Measurements from ENCODE around the gene COX6A1. TPM values are rescaled to one million over a fixed set of nuclear protein-coding genes. Genes with fewer than 3 reads are reported as not detected.
"Not testable (repeated sequence)": the region's sequence is repeated elsewhere in the genome, so short reads cannot be mapped to it uniquely, and the experiment has no call there.

The COX6A1 gene
- total RNA-seq, 1 donor, result 215 TPM

DNA sequence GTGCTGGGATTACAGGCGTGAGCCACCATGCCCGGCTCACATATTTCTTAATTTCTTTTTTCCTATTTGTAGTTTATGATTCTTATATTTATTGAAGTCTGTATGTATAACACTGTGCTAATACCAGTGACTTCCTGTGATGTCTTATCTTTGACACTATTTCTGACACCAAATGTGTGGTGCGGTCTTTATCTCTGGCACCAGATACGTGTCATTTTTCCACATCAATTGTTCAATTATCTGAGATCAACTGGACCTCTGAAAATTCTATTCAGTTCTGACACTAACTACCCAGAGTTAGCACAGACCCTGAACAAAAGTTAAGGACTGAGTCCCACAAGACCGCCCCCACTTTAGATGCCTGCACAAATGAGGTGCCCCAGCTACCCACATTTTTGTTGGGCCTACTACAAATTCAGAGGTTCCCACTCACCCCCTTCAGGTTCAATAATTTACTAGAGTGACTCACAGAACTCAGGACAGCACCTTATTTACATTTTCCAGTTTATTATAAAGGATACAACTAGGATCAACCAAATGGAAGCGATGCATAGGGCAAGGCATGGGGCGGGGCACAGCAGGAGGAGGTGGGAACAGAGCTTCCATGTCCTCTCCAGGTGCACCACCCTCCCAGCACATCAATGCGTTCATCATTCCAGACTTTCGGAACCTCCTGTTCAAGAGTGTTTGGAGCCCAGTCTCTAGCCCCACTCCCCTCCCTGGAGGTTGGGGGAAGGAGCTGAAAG lies 43.3 kb downstream of the COX6A1 start:
- no peak for DNase-seq (ENCODE audit: low read depth)
- no peak overlapping the region for H3K4me3 ChIP-seq (ENCODE audit: low read depth, low read length)
- TF ChIP-seq, protein P1, sequence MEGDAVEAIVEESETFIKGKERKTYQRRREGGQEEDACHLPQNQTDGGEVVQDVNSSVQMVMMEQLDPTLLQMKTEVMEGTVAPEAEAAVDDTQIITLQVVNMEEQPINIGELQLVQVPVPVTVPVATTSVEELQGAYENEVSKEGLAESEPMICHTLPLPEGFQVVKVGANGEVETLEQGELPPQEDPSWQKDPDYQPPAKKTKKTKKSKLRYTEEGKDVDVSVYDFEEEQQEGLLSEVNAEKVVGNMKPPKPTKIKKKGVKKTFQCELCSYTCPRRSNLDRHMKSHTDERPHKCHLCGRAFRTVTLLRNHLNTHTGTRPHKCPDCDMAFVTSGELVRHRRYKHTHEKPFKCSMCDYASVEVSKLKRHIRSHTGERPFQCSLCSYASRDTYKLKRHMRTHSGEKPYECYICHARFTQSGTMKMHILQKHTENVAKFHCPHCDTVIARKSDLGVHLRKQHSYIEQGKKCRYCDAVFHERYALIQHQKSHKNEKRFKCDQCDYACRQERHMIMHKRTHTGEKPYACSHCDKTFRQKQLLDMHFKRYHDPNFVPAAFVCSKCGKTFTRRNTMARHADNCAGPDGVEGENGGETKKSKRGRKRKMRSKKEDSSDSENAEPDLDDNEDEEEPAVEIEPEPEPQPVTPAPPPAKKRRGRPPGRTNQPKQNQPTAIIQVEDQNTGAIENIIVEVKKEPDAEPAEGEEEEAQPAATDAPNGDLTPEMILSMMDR (IDR thresholded peaks at IDR 0.05; ENCODE audit: insufficient read depth, low read depth, low read length), result no peak

GRCh38 chr12:120483621-120484020 lies 45.7 kb downstream of the COX6A1 start:
- no peak overlapping the region for H3K4me3 ChIP-seq (ENCODE audit: low read depth, low read length)
- TF ChIP-seq, protein P1 (IDR thresholded peaks at IDR 0.05; ENCODE audit: insufficient read depth, low read depth, low read length), result no peak
- no peak for DNase-seq (ENCODE audit: low read depth)

GRCh38 chr12:120485961-120486881 lies 48.3 kb downstream of the COX6A1 start:
- TF ChIP-seq, protein P1 (IDR thresholded peaks at IDR 0.05; ENCODE audit: insufficient read depth, low read depth, low read length), result no peak
- H3K4me3 ChIP-seq (ENCODE audit: low read depth, low read length), result no peak overlapping the region
- DNase-seq (ENCODE audit: low read depth), result no peak

GRCh38 chr12:120487552-120487951 lies 49.6 kb downstream of the COX6A1 start:
- DNase-seq (ENCODE audit: low read depth), result peak; percentile 14
- not testable (repeated sequence) for H3K4me3 ChIP-seq (ENCODE audit: low read depth, low read length)

GRCh38 chr12:120488057-120488640 lies 50.2 kb downstream of the COX6A1 start:
- peak; percentile 14 for DNase-seq (ENCODE audit: low read depth)
- no peak overlapping the region for H3K4me3 ChIP-seq (ENCODE audit: low read depth, low read length)
- TF ChIP-seq, protein P1 (IDR thresholded peaks at IDR 0.05; ENCODE audit: insufficient read depth, low read depth, low read length), result no peak

GRCh38 chr12:120489018-120489417 lies 51.1 kb downstream of the COX6A1 start:
- no peak overlapping the region for H3K4me3 ChIP-seq (ENCODE audit: low read depth, low read length)
- DNase-seq (ENCODE audit: low read depth), result peak; percentile 15
- TF ChIP-seq, protein P1 (IDR thresholded peaks at IDR 0.05; ENCODE audit: insufficient read depth, low read depth, low read length), result no peak

DNA sequence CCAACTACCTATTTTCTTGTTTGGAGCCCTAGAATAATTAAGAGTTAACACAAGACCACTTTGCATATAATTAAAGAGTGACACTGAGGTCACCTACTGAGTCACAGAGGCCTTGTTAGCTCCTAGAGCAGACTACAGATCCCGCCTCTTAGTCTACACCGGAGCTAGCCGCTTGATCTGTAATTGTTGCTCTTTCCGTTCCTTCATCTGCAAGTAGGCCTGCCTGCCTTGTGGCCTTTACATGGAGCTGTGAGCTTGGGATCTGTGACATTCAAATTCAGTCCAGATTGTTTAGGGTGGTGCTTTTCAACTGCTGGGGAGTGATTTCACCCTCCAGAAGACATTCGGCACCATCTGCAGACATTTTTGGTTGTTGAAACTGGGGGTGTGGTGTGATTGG lies 52.4 kb downstream of the COX6A1 start:
- DNase-seq (ENCODE audit: low read depth), result no peak
- TF ChIP-seq, protein P1 (IDR thresholded peaks at IDR 0.05; ENCODE audit: insufficient read depth, low read depth, low read length), result no peak
- H3K4me3 ChIP-seq (ENCODE audit: low read depth, low read length), result no peak overlapping the region

Data from fibroblast of villous mesenchyme (primary cell).